RWPE2 (cell line): ENCODE measurements around the gene PRKCE.

Experiments
- ATAC-seq: fragments of 200-7000 bp; cut with Tn5 transposase; 3 replicates; pipeline ENCODE4 v1.9.1; 2021; ENCODE audit warnings: low read depth
- DNase-seq: peaks from one replicate; pipeline ENCODE4 v3.0.0-alpha.2; 2020; ENCODE audit warnings: low spot score
- H3K27ac ChIP-seq: fragments of 450-650 bp; 2 replicates; pipeline ENCODE4 v1.5.1; 2017; ENCODE audit warnings: mild to moderate bottlenecking; ENCODE audit not compliant: poor library complexity, severe bottlenecking
- H3K27me3 ChIP-seq: fragments of 250-450 bp; sonication (Bioruptor Pico); 2 replicates; pipeline ENCODE4 v1.5.1; 2021; ENCODE audit warnings: mild to moderate bottlenecking, moderate library complexity; ENCODE audit not compliant: insufficient read depth, poor library complexity, severe bottlenecking
- H3K36me3 ChIP-seq: fragments of 250-450 bp; sonication (Bioruptor Pico); 2 replicates; pipeline ENCODE4 v1.5.1; 2020; ENCODE audit warnings: low read depth, mild to moderate bottlenecking, moderate library complexity
- H3K4me1 ChIP-seq: fragments of 250-450 bp; sonication (Bioruptor Pico); 2 replicates; pipeline ENCODE4 v1.5.1; 2021; ENCODE audit warnings: mild to moderate bottlenecking, moderate library complexity; ENCODE audit not compliant: insufficient read depth, poor library complexity, severe bottlenecking
- H3K4me3 ChIP-seq: fragments of 250-450 bp; sonication (Bioruptor Pico); 2 replicates; pipeline ENCODE4 v1.5.1; 2021; ENCODE audit warnings: mild to moderate bottlenecking, moderate library complexity; ENCODE audit not compliant: severe bottlenecking
- H3K9me3 ChIP-seq: fragments of 250-450 bp; sonication (Bioruptor Pico); 2 replicates; pipeline ENCODE4 v1.5.1; 2021; ENCODE audit warnings: mild to moderate bottlenecking, moderate library complexity; ENCODE audit not compliant: severe bottlenecking
- CTCF ChIP-seq: fragments of 450-650 bp; IDR thresholded peaks from one replicate; pipeline ENCODE4 v1.5.1; 2017; ENCODE audit warnings: mild to moderate bottlenecking, moderate library complexity; ENCODE audit not compliant: poor library complexity, severe bottlenecking

PRKCE gene

GRCh38 chr2:45651415-45652089, at the start of gene PRKCE:
TSS of gene PRKCE (plus strand) at chr2:45651675.
- DNase-seq = no peak
- Histone ChIP-seq H3K27me3 (no peaks in the 10 kb centered on the region), H3K4me1 (peaks cover 3% of the 10 kb centered on the region), H3K27ac (peak within 1 kb of the TSS; percentile 63), H3K4me3 (peak within 1 kb of the TSS; percentile 87), H3K9me3 (no peaks in the 10 kb centered on the region), H3K36me3 (no peaks in the 10 kb centered on the region)
- TF ChIP-seq CTCF = no peak
- ATAC-seq = peak; percentile 9; the same call in 2 of the 3 replicates

- H3K27ac ChIP-seq = no peak overlapping the region
- no peaks in the 10 kb centered on the region for H3K9me3 ChIP-seq
- ATAC-seq = no peak
- DNase-seq = no peak
- H3K4me1 ChIP-seq = peaks cover 4% of the 10 kb centered on the region
- TF ChIP-seq CTCF = no peak
- peaks cover 69% of the 10 kb centered on the region for H3K36me3 ChIP-seq
- no peaks in the 10 kb centered on the region for H3K27me3 ChIP-seq
- H3K4me3 ChIP-seq = no peak overlapping the region
These were observed 48.9 kb upstream of the PRKCE start for GRCh38 chr2:45602624-45603023.

- H3K4me3 ChIP-seq = no peak overlapping the region
- H3K36me3 ChIP-seq = peaks cover 49% of the 10 kb centered on the region
- H3K9me3 ChIP-seq = no peaks in the 10 kb centered on the region
- no peaks in the 10 kb centered on the region for H3K27me3 ChIP-seq
- no peak overlapping the region for H3K27ac ChIP-seq
- no peak for ATAC-seq
- DNase-seq = no peak
- TF ChIP-seq CTCF = no peak
- peaks cover 10% of the 10 kb centered on the region for H3K4me1 ChIP-seq
These were observed 46.4 kb upstream of the PRKCE start for GRCh38 chr2:45605116-45605515.

- DNase-seq = no peak
- H3K4me3 ChIP-seq = no peak overlapping the region
- peaks cover 10% of the 10 kb centered on the region for H3K4me1 ChIP-seq
- no peak overlapping the region for H3K27ac ChIP-seq
- H3K27me3 ChIP-seq = no peaks in the 10 kb centered on the region
- no peaks in the 10 kb centered on the region for H3K9me3 ChIP-seq
- TF ChIP-seq CTCF = no peak
- no peak for ATAC-seq
- peaks cover 32% of the 10 kb centered on the region for H3K36me3 ChIP-seq
These were observed 44.7 kb upstream of the PRKCE start for GRCh38 chr2:45606796-45607195.

GRCh38 chr2:45607701-45608100, 43.8 kb upstream of the PRKCE start:
- peaks cover 23% of the 10 kb centered on the region for H3K36me3 ChIP-seq
- no peaks in the 10 kb centered on the region for H3K27me3 ChIP-seq
- no peak overlapping the region for H3K27ac ChIP-seq
- TF ChIP-seq CTCF = peak; percentile 73
- DNase-seq (no peak), ATAC-seq (no peak)
- H3K4me3 ChIP-seq = no peak overlapping the region
- peaks cover 19% of the 10 kb centered on the region for H3K4me1 ChIP-seq
- H3K9me3 ChIP-seq = no peaks in the 10 kb centered on the region
